Measurements from ENCODE around the gene AP3B1.

DNA sequence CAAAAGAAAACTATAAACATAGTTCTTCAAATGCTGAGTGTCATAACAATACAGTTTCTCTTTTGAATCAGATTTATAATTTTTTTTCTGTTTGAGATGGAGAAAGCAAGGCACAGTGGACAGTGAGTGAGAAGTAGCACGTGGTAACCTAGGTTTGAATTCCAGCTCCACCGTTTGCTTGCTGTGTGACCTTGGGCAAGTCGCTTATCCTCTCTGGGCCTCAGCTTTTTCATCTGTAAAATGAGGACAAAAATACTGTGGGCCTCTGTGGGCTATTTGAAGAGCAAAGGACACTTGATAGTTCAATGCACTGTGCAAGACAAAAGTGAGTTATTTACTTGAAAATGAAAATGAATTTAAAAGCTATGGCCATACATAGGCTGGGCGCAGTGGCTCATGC, 330.7 kb downstream of the AP3B1 start:
- TF ChIP-seq CTCF (IDR thresholded peaks at IDR 0.05) (no peak), POLR2A (IDR thresholded peaks at IDR 0.05) (no peak)

Data from Peyer's patch (tissue), 4 donors.